Cardiac fibroblast (primary cell): ENCODE results near the gene NGEF.

Source experiments
- DNase-seq, 2 donors: peaks; one replicate each; pipeline versions ENCODE4 v3.0.0 to v3.0.0-alpha.2; 2010; ENCODE audit warnings: low read depth in 2 of 2
- H3K4me3 ChIP-seq, 2 donors: replicated peaks in 1 of 2; 1 replicate in 1 of 2; 2 replicates in 1 of 2; pipeline ENCODE4 v1.5.1; 2011; ENCODE audit warnings: low read depth in 2 of 2, low read length in 2 of 2, mild to moderate bottlenecking in 2 of 2, moderate library complexity in 1 of 2
- TF ChIP-seq, protein P1 (sequence below): IDR thresholded peaks from one replicate; pipeline ENCODE4 v1.5.1; 2011; ENCODE audit warnings: low read depth, mild to moderate bottlenecking, low read length, inconsistent platforms

NGEF gene

DNA sequence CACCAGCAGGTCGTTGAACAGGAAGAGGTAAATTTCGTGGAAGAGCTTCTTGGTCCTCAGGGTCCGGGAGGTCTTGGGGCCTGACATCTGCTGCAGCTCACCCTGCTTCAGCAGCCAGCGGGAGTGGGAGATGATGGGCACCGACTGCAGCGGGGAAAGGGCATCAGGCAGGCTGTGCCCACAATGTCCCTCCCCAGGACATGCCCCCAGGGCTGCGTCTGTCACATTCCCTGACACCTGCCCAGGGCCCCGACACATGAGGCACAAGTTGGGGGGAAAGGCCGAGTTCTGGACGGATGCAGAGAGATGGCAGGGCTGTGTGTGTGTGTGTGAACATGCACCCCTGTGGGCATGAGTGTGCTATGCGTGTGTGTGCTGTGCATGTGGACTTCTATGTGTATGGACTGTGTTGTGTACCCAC is 129.0 kb downstream of the NGEF start:
- no peak overlapping the region for H3K4me3 ChIP-seq
- TF ChIP-seq, protein P1, sequence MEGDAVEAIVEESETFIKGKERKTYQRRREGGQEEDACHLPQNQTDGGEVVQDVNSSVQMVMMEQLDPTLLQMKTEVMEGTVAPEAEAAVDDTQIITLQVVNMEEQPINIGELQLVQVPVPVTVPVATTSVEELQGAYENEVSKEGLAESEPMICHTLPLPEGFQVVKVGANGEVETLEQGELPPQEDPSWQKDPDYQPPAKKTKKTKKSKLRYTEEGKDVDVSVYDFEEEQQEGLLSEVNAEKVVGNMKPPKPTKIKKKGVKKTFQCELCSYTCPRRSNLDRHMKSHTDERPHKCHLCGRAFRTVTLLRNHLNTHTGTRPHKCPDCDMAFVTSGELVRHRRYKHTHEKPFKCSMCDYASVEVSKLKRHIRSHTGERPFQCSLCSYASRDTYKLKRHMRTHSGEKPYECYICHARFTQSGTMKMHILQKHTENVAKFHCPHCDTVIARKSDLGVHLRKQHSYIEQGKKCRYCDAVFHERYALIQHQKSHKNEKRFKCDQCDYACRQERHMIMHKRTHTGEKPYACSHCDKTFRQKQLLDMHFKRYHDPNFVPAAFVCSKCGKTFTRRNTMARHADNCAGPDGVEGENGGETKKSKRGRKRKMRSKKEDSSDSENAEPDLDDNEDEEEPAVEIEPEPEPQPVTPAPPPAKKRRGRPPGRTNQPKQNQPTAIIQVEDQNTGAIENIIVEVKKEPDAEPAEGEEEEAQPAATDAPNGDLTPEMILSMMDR: no peak
- DNase-seq: no peak

DNA sequence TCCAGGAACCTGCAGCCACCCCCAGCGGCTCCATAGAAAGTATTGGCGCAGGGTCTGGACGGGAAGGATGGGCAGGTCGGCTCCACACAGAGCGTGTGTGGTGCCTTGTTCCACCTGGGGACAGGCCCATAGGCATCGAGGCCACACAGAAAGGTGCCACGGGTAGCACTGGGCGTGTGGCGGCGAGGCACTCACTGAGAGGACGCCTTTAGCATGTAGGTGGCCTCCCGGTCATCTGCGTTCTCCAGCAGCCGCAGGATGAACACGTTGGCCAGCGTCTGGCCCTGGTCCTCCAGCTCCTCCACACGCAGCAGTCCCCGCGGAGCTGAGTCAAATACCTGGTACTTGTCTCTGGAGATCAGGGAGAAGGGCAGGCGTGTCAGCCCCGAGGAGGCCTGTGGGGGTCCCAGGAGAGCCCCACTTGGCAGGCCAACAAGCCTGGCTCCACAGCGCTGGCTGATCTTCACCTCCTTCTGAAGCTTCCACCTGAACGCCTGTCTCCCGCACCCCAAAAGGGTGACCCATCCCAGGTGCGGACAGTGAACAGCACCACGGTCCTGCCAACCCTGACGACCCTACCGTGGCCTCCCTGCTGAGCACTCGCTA is 129.8 kb downstream of the NGEF start:
- H3K4me3 ChIP-seq: no peak overlapping the region
- no peak for DNase-seq
- TF ChIP-seq, protein P1: no peak

DNA sequence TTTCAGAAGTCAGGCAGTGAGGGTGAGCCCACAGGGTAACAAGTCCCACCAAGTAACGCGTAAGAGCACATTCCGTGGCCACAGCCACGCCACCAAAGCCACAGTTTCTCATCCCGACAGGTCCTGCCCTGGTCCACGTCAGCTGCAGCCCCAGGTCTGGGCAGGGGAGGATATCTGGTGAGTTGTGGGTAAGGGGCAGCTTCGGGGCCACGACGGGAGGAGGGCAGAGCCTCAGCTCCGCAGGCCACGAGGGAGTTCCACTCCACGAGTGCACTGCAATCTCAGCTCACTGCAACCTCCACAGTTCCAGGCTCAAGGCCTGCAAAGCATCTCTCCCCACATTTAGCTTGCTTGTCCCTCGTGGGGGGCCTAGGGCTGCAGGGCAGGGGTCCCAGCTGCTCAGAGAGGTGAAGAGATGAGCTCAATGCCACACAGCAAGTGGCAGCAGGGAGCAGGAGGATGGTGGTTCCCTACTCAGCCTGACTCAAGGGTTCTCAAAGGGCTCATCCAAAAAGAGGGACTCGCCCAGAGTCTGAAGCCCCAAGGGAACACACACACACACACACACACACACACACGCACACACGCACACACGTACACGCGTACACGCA is 130.4 kb downstream of the NGEF start:
- DNase-seq: no peak
- TF ChIP-seq, protein P1: no peak
- no peak overlapping the region for H3K4me3 ChIP-seq

DNA sequence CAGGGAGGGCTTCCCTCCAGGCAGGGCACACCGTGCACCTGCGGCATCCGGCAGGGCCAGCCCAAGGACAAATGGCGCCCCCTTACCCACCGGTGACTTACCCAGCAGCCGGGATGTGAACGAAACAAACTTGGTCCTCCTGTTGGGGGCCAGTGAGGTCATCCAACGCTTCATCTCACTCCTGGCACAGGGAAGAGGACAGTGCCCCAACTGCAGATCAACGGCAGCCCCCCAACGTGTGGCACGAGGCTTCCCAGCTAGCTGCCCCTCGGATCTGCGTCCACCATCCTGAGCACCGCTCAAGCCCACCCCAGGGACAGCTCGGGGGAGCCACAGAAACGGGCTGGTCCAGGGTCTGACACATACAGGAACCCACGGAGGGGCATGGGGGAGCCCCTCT is 131.0 kb downstream of the NGEF start:
- DNase-seq: no peak
- TF ChIP-seq, protein P1: no peak
- no peak overlapping the region for H3K4me3 ChIP-seq

DNA sequence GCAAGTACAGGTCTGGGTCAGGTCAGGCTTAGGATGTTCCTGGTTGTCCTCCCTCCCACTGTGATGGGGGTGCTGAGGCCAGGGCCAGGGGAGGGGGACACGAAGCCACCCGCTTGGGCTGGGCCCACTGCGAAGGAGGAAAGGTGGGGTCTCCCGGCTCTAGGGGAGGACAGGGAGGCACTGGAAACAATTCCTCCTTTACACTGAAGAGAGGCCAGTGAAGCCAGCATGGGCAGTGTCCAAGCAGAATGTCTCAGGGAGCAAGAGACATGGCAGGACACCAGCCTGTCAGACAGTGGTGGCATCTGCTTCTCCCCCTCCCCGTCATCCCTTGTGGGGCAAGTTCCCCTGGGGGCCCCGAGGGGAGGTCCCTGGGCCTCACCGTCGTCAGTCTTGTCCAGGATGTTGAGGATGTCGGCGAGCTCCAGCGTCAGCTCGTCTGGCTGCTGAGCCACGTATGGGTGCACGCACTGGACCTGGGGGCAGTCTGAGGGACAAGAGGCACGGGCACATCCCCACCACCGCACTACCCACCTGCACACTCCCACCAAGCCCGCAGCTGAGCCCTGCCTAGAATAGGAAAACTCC is 132.2 kb downstream of the NGEF start:
- no peak overlapping the region for H3K4me3 ChIP-seq
- TF ChIP-seq, protein P1: no peak
- DNase-seq: no peak

DNA sequence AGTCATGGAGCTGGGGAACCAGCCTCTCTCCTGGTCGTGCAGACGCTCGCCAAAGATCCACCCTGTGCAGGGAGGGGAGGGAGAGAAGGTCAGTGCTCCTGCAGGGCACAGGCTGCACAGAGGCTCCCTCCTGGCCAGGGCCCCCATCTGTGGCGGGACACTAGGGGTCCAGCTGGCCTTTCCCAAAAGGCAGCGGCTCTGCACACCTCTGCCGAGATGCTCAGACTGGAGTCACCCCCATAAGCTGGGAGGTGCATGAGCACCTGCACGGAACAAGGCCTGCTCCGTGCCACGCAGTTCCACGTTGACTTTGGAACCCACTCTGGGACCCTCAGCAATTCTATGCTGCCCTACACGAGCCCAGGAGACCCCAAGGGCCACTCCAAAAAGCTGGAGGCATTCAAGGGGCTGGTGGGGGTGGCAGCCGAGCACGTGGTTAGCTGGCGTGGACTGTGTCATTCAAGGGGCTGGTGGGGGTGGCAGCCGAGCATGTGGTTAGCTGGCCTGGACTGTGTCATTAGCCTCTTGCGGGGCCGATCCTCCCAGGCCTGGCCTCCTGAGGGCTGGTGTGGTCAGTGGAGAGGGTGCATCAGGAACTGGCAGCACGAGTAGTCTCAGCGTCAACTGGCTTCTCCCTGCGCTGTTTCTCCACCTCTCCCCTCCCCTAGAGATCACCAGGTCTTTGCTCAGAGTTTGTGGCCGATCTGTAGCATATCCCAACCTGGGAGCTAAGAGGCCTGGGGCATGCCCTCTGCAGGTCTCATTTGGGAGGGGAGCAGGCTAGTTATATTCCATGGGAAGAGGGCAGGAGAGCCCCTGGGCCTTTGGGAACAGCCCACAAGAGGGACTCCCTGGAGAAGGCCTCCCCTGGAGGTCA is 133.2 kb downstream of the NGEF start:
- TF ChIP-seq, protein P1: no peak
- no peak overlapping the region for H3K4me3 ChIP-seq
- no peak for DNase-seq
